Sigmoid colon (tissue), 3 donors: ENCODE data around the gene DYNC1H1.

ENCODE experiments used
- CTCF ChIP-seq, 4 experiments: fragments of 450-650 bp in 3 of 4; fragments of 200-600 bp in 1 of 4; IDR thresholded peaks; one replicate each; pipeline ENCODE4 v1.5.1; 2016 to 2019; ENCODE audit warnings: antibody characterized with exemption in 4 of 4, mild to moderate bottlenecking in 3 of 4, moderate library complexity in 2 of 4
- POLR2A ChIP-seq, 2 donors: fragments of 450-650 bp; IDR thresholded peaks; one replicate each; pipeline ENCODE4 v1.6.1; 2016; ENCODE audit warnings: antibody characterized with exemption in 2 of 2, mild to moderate bottlenecking in 2 of 2, moderate library complexity in 2 of 2

- TF ChIP-seq CTCF (IDR thresholded peaks at IDR 0.05) (no peak), POLR2A (IDR thresholded peaks at IDR 0.05) (no peak)
These were observed 13.7 kb upstream of the DYNC1H1 start for GRCh38 chr14:101950516-101951215.
